Body of pancreas (tissue), 4 donors: ENCODE data around the gene IQSEC1.

Experiments
- CTCF ChIP-seq, 7 experiments: fragments of 450-650 bp in 4 of 7; fragments of 200-600 bp in 3 of 7; sonication (generic) in 3 of 7; IDR thresholded peaks; one replicate each; pipeline ENCODE4 v1.5.1; 2016 to 2019; ENCODE audit warnings: antibody characterized with exemption in 7 of 7
- POLR2A ChIP-seq, 3 donors: fragments of 450-650 bp; IDR thresholded peaks; one replicate each; pipeline ENCODE4 v1.6.1; 2016; ENCODE audit warnings: antibody characterized with exemption in 3 of 3, mild to moderate bottlenecking in 2 of 3

- TF ChIP-seq POLR2A (IDR thresholded peaks at IDR 0.05) (no peak), CTCF (IDR thresholded peaks at IDR 0.05) (no peak)
Measured at GRCh38 chr3:13067778-13068177, 5.5 kb downstream of the IQSEC1 start.
